ENCODE measurements around the gene PPP1R3E.
A peak's percentile ranks its signal among the peaks of the same experiment; 100 is the strongest.

- TF ChIP-seq CTCF (IDR thresholded peaks at IDR 0.05) (no peak), POLR2A (IDR thresholded peaks at IDR 0.05) (peak; percentile 28 to 89)
These were observed 18.2 kb upstream of the PPP1R3E start, which contains the start of gene PABPN1 for GRCh38 chr14:23320584-23321571.
